Tongue (tissue), 2 donors: ENCODE results near the gene KIFC1. TPM values are rescaled to one million over a fixed set of nuclear protein-coding genes. Genes with fewer than 3 reads are reported as not detected.

Experiments
- DNase-seq: peaks from one replicate; pipeline ENCODE4 v3.0.0-alpha.2; 2015
- total RNA-seq: library from RNA; depleted of rRNA; stranded (reverse); fragments of >200 nt; gene quantifications from one replicate; pipeline ENCODE4 v1.2.3, GENCODE V29; 2014

KIFC1 gene
- total RNA-seq, 1 donor from 2014 or later, result 12.2 TPM

- DNase-seq, result no peak
Observed at GRCh38 chr6:33410711-33411631, 19.3 kb downstream of the KIFC1 start, which contains the start of gene PHF1. Gene PHF1, plus strand, starts transcription at chr6:33411014. Its CDS starts 1,250 bp downstream, at chr6:33412264.

DNA sequence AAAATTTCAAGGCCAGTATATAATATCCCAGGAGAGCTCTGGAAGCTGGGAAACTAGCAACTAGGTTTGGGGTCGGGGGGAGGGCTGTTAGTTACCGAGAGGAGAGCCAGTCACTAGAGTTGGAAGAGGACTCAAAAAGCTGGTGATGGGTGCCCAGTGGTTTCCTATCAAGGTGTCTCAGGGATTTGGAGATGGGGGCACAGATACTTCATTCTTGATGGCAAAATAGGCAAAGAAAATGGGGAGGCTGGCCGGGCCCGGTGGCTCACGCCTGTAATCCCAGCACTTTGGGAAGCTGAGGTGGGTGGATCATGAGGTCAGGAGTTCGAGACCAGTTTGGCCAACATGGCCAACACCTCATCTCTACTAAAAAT is 20.0 kb downstream of the KIFC1 start:
- no peak for DNase-seq

GRCh38 chr6:33412140-33413009 is 20.8 kb downstream of the KIFC1 start:
- no peak for DNase-seq

GRCh38 chr6:33413241-33414120 is 21.9 kb downstream of the KIFC1 start:
- no peak for DNase-seq

GRCh38 chr6:33414592-33415271 is 23.1 kb downstream of the KIFC1 start:
- DNase-seq, result no peak

DNA sequence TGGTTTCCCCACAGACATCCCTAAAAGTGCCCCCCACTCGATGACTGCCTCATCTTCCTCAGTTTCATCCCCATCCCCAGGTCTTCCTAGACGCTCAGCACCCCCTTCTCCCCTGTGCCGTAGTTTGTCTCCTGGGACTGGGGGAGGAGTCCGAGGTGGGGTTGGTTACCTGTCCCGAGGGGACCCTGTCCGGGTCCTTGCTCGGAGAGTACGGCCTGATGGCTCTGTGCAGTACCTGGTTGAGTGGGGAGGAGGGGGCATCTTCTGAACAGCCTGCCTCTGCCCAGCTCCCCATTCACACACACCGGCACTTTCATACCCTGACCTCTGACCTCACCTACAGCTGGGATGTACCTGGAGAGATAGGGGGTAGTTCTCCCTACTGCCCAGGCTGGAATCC is 24.2 kb downstream of the KIFC1 start:
- no peak for DNase-seq

GRCh38 chr6:33416386-33417127 is 24.9 kb downstream of the KIFC1 start:
- DNase-seq, result no peak

- no peak for DNase-seq
Observed at GRCh38 chr6:33417128-33417902, 25.7 kb downstream of the KIFC1 start.

- peak; percentile 100 for DNase-seq
Observed at GRCh38 chr6:33417903-33418689, 26.5 kb downstream of the KIFC1 start, which contains the start of gene CUTA. Gene CUTA, minus strand, starts transcription at chr6:33418107. Its CDS starts 107 bp downstream, at chr6:33418000.

DNA sequence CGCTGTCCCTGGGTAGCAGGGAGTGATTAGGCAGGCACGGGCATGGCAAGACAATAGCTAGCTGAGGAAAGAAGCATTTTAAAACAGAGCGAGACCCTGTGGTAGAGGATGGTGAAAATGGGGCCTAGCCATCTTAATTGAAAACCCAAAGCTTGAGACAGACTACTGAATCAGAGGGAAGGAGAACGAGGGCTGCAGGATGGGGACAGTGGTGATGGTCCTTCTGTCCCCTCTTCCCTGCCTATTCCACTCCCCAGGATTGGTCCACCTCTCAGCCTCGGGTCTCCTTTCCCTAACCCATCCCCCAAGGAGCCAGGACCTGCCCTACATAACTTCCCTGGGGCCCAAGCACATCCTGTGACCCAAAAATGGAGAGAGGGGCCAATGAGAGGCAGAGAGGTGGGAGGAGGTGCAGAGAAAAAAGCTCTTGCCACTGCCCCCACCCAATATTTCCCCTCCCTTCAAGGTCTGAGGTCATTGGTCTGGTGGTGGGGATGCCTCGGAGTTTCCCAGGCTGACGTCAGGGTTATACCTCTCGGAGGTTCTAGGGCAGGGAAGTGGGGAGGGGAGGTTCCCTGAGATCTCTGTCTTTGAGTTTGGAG is 27.2 kb downstream of the KIFC1 start:
- no peak for DNase-seq

DNA sequence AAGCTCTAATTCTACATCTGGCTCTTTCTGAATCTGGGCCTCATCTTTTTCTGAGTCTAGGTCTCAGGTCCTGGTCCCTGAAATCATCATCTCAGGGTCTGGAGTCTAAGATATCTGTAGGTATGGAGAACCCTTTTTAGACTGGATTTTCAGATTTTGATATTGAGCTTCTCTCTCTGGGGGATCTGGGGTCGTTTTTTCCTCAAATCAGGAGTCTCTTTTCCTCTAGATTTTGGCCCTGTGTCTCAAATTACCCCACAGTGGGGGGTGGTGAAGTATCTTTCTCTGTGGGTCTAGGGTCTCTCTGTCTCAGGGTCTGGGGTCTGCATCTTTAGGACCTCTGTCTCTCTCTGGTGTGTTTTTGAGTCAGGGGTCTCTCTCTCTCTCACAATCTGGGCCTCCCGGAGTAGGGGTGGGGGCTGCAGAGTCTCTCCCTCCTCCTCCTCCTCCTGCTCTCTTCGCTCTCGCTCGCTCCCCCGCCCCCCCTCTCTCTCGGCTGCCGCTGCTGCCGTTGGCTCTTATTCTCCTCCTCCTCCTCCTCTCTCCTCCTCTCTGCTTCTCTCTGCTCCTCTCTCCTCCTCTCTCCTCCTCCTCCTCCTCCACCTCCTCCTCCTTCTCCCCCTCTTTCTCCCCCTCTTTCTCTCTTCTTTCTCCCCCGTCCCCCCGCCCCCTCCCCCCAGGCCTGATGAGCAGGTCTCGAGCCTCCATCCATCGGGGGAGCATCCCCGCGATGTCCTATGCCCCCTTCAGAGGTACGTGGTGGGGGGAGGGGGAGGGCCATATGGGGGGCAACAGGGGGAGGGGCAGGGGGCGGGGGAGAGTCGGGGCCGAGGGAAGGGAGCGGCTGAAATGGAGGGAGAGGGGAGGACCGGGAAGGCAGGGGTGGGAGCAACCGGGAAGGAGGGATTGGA is 28.2 kb downstream of the KIFC1 start, which contains the start of gene SYNGAP1:
SYNGAP1 (plus strand) TSS at position 486 of the 911 bp plus-strand sequence; CDS start at position 686, 200 bp downstream.
- peak; percentile 80 for DNase-seq

DNA sequence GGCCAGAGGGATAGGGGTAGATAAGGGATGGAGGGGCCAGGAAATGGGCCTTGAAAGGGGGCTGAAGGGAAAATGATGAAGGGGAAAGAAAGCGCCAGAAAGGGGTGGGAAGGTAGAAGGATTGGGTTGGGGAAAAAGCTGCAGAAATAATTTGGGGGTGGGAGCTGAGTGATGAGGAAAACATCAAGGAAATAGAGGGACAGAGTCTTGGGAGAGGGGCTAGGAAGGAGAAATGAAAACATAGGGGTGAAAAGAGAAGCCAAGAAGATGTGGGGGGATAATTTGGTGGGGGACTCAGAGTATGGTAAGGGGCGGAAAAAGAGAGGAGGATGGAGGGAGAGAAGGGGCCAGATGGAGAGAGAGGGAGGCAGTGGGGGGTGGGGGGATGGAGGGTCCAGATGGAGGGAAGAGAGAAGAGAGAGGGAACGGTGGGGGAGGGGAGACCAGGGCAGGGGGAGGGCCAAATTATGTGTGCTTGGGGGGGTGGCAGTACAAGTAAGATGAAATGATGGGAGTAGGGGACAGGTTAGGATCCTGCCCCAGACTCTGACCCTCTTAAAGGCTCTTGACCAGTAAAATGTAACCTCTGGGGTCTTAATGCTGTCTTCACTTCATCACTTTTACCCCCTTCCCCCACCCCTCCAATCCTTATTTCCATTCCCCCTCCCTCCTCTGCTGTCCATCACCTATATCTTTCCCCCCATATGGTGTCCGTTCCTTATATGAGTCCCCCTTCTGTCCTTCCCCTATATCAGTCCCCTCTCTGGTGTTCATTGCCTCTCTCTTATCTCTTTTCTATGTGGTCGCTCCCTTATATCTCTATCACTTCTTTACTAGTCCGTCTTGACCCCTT is 29.1 kb downstream of the KIFC1 start:
- DNase-seq, result no peak

- no peak for DNase-seq
Observed at GRCh38 chr6:33421344-33421643, 29.7 kb downstream of the KIFC1 start.

DNA sequence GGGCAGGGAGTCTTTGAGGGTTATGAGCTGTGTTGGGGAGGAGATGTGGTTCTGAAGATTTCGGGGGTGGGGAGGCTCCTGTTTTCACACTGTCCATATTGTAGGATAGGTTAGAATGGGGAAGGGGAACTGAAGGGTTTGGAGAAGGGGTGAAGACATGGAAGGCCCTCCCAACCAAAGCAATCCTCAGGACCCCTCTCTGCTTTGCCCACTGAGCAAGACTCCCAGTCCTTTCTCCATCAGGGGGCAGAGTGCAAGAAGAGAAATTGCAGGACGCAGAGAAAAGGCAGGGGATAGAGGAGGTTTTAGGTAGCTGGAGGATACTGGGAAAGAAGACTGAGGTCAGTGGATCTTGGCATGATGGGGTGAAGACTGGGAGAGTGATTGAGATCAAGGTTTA is 32.2 kb downstream of the KIFC1 start:
- DNase-seq, result no peak

DNA sequence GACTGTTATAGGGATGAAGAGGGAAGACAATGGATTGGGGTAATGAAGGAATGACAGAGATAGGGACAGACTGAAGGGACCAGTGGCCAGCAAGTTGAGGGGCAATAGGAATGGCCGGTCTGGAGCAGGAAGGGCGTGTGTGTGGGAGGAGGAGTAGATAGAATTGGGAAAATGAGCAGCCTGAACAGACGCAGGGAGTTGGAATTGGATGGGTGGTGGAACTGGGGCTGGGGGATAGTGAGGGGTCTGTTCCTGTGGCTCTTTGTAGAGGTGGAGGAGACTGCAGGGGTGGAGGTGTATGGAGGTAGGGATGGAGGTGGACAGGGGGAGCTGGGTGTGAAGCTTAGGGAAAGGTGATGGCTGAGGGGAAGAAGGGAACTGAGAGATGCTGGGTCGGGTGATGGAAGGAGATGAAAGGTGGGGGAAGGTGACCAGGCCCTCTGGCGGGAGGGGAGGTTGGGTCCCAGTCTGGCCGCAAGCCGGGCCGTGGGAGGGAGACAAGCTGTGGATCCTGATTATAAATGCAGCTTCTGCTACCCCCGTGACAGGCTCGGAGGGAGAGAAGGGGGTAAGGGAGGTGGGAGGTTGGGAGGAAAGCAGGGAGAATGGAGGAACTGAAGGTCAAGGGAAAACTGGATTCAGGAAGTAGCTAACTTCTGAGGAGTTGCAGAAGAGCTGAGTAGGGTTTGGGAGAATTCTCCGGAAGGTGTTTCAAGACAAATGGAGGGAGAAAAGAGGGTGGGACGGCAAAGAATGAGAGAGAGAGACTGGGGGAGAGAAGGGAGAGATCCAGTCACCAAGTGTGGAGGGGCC is 33.4 kb downstream of the KIFC1 start:
- no peak for DNase-seq
